ENCODE results near the gene WEE2.

Gene WEE2

DNA sequence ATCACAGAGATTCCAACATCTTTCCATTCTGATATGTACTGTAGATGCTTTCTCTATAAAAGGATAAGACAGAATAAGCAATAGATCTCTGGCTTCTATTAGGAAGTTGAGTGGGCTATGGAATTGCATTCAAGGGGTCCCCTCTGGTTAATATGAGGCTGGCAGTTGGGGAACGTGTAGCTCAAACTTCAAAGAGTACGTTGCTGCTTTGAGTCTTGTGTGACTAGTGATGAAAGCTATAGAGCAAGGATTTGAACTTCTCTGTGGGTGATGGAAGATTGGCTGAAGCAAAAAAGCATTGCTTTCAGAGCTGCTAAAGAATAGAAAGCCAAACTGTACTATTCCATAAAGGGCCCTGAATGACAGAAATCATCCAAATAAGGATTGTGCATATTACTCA, 6.4 kb downstream of the WEE2 start:
- Histone ChIP-seq H3K36me3 (ENCODE audit: insufficient read depth, low read length) (no peaks in the 10 kb centered on the region), H2AFZ (ENCODE audit: low read depth, low read length) (no peak overlapping the region), H3K79me2 (ENCODE audit: insufficient read depth, low read length) (no peaks in the 10 kb centered on the region), H4K20me1 (ENCODE audit: insufficient read depth, low read length) (no peaks in the 10 kb centered on the region), H3K4me1 (ENCODE audit: insufficient read depth, low read length) (no peaks in the 10 kb centered on the region), H3K4me2 (ENCODE audit: insufficient read depth, low read length) (no peak overlapping the region), H3K4me3 (ENCODE audit: low read depth in 1 of 2, low read length in 2 of 2) (no peak overlapping the region), H3K9ac (ENCODE audit: low read depth, low read length) (no peak overlapping the region), H3K27ac (ENCODE audit: low read length) (no peak overlapping the region), H3K9me3 (ENCODE audit: insufficient read depth, low read length, severe bottlenecking) (no peaks in the 10 kb centered on the region), H3K27me3 (ENCODE audit: insufficient read depth, low read length, poor library complexity) (no peaks in the 10 kb centered on the region)
- TF ChIP-seq EZH2 (IDR thresholded peaks at IDR 0.05; ENCODE audit: borderline replicate concordance, low read depth, low read length, severe bottlenecking): no peak
- TF ChIP-seq CTCF (IDR thresholded peaks at IDR 0.05; ENCODE audit: borderline replicate concordance, extremely low read depth, low read length, poor library complexity, severe bottlenecking): no peak
- ATAC-seq (ENCODE audit: insufficient read depth, low read depth) (no peak), DNase-seq (no peak)

DNA sequence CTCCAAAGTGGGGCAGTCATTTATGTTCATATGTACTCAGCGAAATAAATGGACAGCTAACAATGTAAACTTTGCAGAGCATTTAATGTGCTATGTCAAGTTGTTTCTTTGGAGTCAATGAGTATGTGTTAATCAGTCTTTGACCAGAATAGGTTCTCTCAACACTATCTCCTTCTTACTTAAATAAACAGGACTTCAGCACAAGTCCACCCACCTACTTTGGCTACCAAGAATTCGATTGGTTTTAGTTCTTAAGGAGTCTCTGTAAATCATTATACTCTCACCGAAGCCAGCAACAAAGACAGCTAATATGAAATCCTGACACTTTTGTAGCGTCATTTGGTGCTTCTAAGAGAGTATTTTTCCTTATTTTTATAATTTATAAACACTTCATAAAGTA, 6.9 kb downstream of the WEE2 start:
- DNase-seq (no peak), ATAC-seq (ENCODE audit: insufficient read depth, low read depth) (no peak)
- H3K27me3 ChIP-seq (ENCODE audit: insufficient read depth, low read length, poor library complexity): no peaks in the 10 kb centered on the region
- no peak overlapping the region for H3K4me2 ChIP-seq (ENCODE audit: insufficient read depth, low read length)
- no peak overlapping the region for H3K4me3 ChIP-seq (ENCODE audit: low read depth in 1 of 2, low read length in 2 of 2)
- H2AFZ ChIP-seq (ENCODE audit: low read depth, low read length): no peak overlapping the region
- H3K36me3 ChIP-seq (ENCODE audit: insufficient read depth, low read length): no peaks in the 10 kb centered on the region
- no peak overlapping the region for H3K9ac ChIP-seq (ENCODE audit: low read depth, low read length)
- H3K4me1 ChIP-seq (ENCODE audit: insufficient read depth, low read length): no peaks in the 10 kb centered on the region
- no peaks in the 10 kb centered on the region for H4K20me1 ChIP-seq (ENCODE audit: insufficient read depth, low read length)
- H3K27ac ChIP-seq (ENCODE audit: low read length): no peak overlapping the region
- no peaks in the 10 kb centered on the region for H3K79me2 ChIP-seq (ENCODE audit: insufficient read depth, low read length)
- no peak for TF ChIP-seq EZH2 (IDR thresholded peaks at IDR 0.05; ENCODE audit: borderline replicate concordance, low read depth, low read length, severe bottlenecking)
- no peak for TF ChIP-seq CTCF (IDR thresholded peaks at IDR 0.05; ENCODE audit: borderline replicate concordance, extremely low read depth, low read length, poor library complexity, severe bottlenecking)
- no peaks in the 10 kb centered on the region for H3K9me3 ChIP-seq (ENCODE audit: insufficient read depth, low read length, severe bottlenecking)

DNA sequence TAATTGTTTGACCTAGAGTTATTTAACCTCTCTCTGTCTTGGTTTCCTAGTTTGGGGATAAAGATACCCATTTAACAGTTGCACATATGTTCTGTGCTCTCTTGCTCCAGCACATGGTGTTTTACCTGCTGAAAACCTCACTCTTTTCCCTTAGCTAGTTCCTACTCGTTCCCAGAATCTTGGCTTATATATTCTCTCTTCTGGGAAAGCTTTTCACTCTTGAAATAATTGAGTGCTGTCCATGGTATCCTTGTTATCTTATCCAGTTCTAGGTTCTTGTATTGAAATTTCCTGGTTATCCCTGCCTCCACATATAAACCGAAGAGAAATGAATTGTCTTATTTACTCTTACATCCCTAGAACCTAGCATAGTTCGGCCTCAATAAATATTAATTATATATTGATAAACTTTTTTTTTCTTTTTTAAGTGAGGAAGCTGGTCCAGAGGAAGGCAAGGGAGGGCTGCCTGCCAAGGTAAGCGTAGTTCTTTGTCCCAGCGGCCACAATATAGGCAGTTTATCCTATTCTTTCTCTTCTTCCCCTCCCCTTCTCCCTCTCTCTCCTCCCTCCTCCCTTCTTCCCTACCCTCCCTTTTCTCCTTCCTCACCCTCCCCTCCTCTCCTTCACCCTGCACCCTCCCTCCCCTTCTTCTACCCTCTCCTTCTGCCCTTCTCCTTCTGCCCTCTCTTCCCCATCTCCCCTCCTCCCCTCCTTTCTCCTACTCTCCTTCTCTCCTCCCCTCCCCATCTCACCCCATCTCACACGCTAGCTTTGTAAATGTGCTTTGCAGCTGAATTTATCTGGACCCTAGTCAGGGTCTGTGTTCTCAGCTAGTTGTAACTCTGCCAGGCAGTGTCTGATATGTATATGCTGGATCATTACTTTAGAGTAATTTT, 7.9 kb downstream of the WEE2 start:
- no peaks in the 10 kb centered on the region for H4K20me1 ChIP-seq (ENCODE audit: insufficient read depth, low read length)
- ATAC-seq (ENCODE audit: insufficient read depth, low read depth) (no peak), DNase-seq (no peak)
- TF ChIP-seq EZH2 (IDR thresholded peaks at IDR 0.05; ENCODE audit: borderline replicate concordance, low read depth, low read length, severe bottlenecking) (no peak), CTCF (IDR thresholded peaks at IDR 0.05; ENCODE audit: borderline replicate concordance, extremely low read depth, low read length, poor library complexity, severe bottlenecking) (no peak)
- no peaks in the 10 kb centered on the region for H3K4me1 ChIP-seq (ENCODE audit: insufficient read depth, low read length)
- no peaks in the 10 kb centered on the region for H3K79me2 ChIP-seq (ENCODE audit: insufficient read depth, low read length)
- H3K9me3 ChIP-seq (ENCODE audit: insufficient read depth, low read length, severe bottlenecking): no peaks in the 10 kb centered on the region
- no peaks in the 10 kb centered on the region for H3K36me3 ChIP-seq (ENCODE audit: insufficient read depth, low read length)
- no peak overlapping the region for H3K9ac ChIP-seq (ENCODE audit: low read depth, low read length)
- H2AFZ ChIP-seq (ENCODE audit: low read depth, low read length): no peak overlapping the region
- no peak overlapping the region for H3K27ac ChIP-seq (ENCODE audit: low read length)
- no peak overlapping the region for H3K4me2 ChIP-seq (ENCODE audit: insufficient read depth, low read length)
- no peak overlapping the region for H3K4me3 ChIP-seq (ENCODE audit: low read depth in 1 of 2, low read length in 2 of 2)
- no peaks in the 10 kb centered on the region for H3K27me3 ChIP-seq (ENCODE audit: insufficient read depth, low read length, poor library complexity)

All from DND-41 (cell line).